HG03457 (cell line): ENCODE data around the gene PRRX1.

Source experiments
- ATAC-seq: cut with Tn5 transposase; IDR thresholded peaks from one replicate; pipeline ENCODE4 v1.9.1; 2021; ENCODE audit warnings: moderate number of reproducible peaks; ENCODE audit not compliant: unreplicated experiment

Gene PRRX1

GRCh38 chr1:170664093-170664827 lies at the start of gene PRRX1:
Gene PRRX1, plus strand, starts transcription at chr1:170664131. Its CDS starts 88 bp downstream, at chr1:170664219.
- ATAC-seq = no peak

GRCh38 chr1:170617591-170618330 lies 46.2 kb upstream of the PRRX1 start:
- no peak for ATAC-seq

DNA sequence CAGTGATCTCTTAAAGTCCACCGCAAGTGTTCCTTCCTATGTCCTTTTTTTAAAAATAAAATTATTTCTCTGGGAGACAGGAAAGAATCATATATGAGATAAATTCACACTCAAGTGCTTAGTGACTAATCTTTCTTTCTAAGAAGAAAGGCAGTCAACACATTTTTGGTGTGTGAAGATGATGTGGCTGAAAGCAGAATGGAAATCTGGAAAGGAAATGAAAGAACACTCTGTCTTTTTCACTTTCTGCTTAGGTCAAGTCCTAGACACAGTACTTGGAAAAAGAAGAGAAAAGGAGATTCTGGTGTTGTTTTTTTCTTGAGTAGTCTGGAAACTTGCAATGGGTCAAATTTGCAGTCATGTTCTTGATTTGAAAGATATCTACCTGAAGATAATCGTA lies 45.5 kb upstream of the PRRX1 start:
- no peak for ATAC-seq

- ATAC-seq = no peak
These were observed 44.5 kb upstream of the PRRX1 start for GRCh38 chr1:170619241-170620028.

- no peak for ATAC-seq
These were observed 43.8 kb upstream of the PRRX1 start for GRCh38 chr1:170620164-170620563.

DNA sequence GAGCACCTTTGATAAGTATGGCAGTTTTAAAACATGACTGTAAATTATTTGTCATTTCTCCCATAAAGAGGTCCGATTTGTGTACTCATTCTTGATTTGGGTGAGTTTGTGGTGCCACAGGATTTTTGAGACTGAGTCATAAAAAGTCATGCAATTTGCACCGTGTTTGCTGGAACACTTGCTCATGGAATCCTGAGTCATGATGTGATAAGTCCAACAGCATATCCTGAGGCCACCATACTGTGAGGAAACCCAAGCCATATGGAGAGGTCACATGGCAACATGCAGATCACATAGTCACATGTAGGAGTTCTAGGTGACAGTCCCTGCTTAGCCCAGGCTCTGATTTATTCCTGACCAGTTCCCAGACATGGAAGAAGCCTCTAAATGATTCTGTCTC lies 40.8 kb upstream of the PRRX1 start:
- no peak for ATAC-seq

DNA sequence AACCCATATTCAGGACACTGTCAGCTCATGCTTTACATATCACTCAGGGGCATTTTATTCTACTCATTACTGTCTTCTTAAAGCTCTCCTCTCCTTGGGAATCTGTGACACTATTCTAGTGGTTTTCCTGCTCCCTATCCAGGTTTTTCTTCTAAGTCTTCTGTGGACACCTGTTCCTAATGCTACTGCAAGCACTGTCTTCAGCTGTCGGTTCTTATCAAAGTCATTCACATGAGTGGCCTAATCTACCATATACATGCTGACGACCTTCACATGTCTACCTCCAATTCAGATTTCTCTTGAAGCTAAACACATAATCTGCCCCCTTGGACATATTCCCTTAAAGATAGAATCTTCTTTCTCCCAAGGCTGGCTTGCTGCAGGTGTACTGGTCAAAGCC lies 39.8 kb upstream of the PRRX1 start:
- ATAC-seq = no peak

GRCh38 chr1:170630977-170631376 lies 33.0 kb upstream of the PRRX1 start:
- no peak for ATAC-seq

GRCh38 chr1:170634293-170634692 lies 29.6 kb upstream of the PRRX1 start:
- ATAC-seq = no peak

DNA sequence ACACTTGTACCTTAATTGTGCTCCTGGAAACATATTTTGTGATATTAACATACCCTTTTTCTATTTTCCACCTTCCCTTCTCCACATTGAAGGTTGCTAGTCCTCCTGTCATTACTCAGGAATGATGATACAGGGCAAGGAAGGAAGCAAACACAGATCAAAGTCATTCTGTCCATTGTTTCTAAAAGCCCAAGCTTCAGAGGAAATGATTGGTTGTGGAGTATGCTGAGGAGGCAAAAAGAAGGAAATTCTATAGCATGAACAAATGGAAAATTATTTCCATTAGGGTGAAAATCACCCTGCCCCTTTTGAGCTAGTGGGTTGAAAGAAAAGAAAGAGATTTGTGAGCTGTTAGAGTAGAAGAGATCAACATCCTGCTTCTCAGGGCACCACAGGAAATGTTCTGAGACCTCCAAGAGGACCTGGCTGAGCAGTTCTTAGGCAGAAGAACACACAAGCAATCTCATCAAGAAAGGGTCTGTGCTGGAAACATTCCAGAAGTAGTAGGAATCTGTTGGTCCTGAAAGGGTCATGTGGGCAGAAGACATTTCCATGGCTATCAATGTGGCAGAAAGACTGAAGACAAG lies 29.0 kb upstream of the PRRX1 start:
- no peak for ATAC-seq

- ATAC-seq = no peak
These were observed 23.4 kb upstream of the PRRX1 start for GRCh38 chr1:170640581-170640980.

DNA sequence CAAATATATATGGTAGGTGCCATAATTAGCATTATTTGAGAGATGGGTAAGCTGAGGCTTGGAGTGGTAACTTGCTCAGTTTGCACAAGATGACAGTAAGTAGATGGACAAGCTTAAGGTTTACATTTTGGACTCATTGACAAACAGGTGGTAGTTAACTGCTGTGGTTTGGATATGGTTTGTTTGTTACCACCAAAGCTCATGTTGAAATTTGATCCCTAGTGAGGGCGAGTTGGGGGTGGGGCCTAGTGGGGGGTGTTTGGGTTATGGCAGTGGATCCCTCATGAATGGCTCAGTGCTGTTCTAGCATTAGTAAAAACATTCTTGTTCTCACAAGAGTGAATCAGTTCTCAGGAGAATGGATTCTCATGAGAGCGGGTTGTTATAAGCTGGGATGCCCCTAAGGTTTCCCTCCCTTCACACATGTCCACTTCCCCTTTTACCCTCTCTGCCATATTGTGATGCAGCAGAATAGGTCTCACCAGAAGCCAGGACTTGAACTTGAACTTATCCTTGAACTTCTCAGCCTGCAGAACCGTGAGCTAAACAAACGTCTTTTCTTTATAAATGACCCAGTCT lies 6.6 kb upstream of the PRRX1 start:
- no peak for ATAC-seq

- no peak for ATAC-seq
These were observed 4.4 kb upstream of the PRRX1 start for GRCh38 chr1:170659399-170660035.

GRCh38 chr1:170660281-170660713 lies 3.6 kb upstream of the PRRX1 start:
- no peak for ATAC-seq

DNA sequence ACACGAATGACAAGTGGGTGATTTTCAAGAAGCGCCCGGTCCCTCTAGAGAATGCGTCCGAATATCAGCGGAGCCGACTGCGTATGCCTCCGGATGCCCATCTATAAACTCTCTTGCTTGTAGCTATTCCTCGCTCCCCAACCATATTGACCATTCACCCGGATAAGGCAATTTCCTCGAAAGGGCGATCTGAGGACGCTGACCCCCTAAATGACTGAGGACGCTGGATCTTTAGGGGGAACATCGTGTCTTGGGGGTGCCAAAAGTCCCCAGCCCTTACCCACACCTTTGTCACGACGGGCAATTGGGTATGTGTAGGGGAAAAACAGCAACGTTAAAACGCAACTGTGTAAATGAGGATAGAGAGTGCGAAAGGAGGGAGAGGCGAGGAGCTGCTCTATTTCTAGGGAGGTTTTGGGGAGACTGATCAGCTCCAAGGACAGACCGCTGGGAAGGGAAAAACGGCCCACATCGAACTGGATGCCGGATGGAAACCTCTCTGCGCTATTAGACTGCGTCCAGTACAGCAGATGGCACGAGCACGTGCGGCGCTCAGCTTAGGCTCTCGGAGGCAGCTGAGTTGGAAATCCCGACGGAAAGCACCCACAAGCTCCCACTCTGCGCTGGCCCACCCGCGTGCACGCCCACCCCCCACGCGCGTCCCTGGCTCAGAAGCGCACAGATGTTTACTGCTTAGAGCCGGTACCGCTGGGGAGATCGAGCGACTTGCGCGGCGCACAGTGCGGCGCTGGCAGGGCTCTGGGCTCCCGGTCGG lies 2.9 kb upstream of the PRRX1 start:
- no peak for ATAC-seq

DNA sequence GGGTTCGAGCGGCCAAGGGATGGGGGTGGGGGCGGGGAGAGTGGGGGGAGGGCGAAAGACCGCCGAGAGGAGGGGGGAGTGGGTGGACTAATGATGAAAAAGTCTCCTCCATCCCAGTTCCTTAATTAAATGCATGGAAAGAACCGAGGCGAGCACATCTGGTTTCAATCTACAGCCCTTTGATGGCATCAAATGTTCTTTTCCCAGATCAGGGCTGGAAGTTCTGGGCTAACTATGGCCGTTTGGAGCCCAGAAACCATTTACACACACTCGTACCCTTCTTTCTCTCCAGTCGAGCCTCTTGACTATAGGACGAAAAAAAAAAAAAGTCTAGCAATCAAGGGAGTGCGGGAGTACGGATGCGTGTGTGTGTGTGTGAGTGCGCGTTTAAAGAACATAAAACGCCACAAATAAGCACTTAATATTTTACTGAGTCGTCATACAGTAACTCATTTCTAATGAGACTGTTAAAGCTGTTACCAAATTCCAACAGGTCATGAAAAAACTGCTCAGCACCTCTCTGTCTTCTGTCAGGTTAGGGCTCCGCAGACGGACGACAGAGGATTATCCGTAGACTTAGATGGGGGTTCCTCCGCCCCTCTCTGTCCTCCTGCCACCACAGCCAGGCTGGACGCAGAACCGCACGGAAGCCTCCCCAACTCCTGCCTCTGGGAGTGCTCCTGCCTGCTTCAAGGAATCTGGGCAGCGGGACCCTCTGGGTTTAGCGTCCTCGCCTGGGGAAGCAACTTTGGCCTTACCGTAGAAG lies 2.1 kb upstream of the PRRX1 start:
- ATAC-seq = no peak

- no peak for ATAC-seq
These were observed 1.1 kb upstream of the PRRX1 start for GRCh38 chr1:170662561-170663403.
